CD14-positive monocyte (primary cell): Measurements from ENCODE around the gene GTF3C1. TPM values are rescaled to one million over a fixed set of nuclear protein-coding genes. Genes with fewer than 3 reads are reported as not detected.

Experiments used
- DNase-seq, 3 donors: peaks; one replicate each; pipeline ENCODE4 v3.0.0-alpha.2; 2011 to 2022
- H2AFZ ChIP-seq: 2 replicates; pipeline ENCODE4 v1.6.0; 2012; ENCODE audit warnings: mild to moderate bottlenecking, low read depth, low read length, inconsistent platforms; ENCODE audit not compliant: insufficient read depth, poor library complexity, severe bottlenecking
- H3K27ac ChIP-seq, 2 donors: 1 replicate in 1 of 2; 2 replicates in 1 of 2; pipeline ENCODE4 v1.5.1; 2012 to 2013; ENCODE audit warnings: low read length in 2 of 2, control low read depth in 1 of 2, inconsistent platforms in 1 of 2, low read depth in 1 of 2, mild to moderate bottlenecking in 1 of 2
- H3K27me3 ChIP-seq, 2 donors: one replicate each; pipeline versions ENCODE4 v1.6.0 to v1.6.1; 2011 to 2013; ENCODE audit warnings: low read length in 2 of 2; ENCODE audit not compliant: control insufficient read depth in 2 of 2, insufficient read depth in 2 of 2
- H3K36me3 ChIP-seq, 2 donors: replicated peaks in 1 of 2; 1 replicate in 1 of 2; 2 replicates in 1 of 2; pipeline versions ENCODE4 v1.5.1 to v1.6.1; 2012 to 2013; ENCODE audit warnings: low read length in 2 of 2, control low read depth in 1 of 2, inconsistent platforms in 1 of 2, mild to moderate bottlenecking in 1 of 2; ENCODE audit not compliant: insufficient read depth in 2 of 2, control insufficient read depth in 1 of 2
- H3K4me1 ChIP-seq, 2 donors: 1 replicate in 1 of 2; 2 replicates in 1 of 2; pipeline versions ENCODE4 v1.5.1 to v1.6.1; 2012 to 2013; ENCODE audit warnings: low read length in 2 of 2, control low read depth in 1 of 2, inconsistent platforms in 1 of 2, mild to moderate bottlenecking in 1 of 2, moderate library complexity in 1 of 2; ENCODE audit not compliant: insufficient read depth in 2 of 2, control insufficient read depth in 1 of 2
- H3K4me2 ChIP-seq: replicated peaks from 2 replicates; pipeline ENCODE3; 2012; ENCODE audit warnings: low read length, moderate library complexity, mild to moderate bottlenecking; ENCODE audit not compliant: poor library complexity, severe bottlenecking; ENCODE audit errors: extremely low read depth
- H3K4me3 ChIP-seq, 3 experiments: fragments of 200-600 bp in 1 of 3; sonication (generic) in 1 of 3; replicated peaks in 1 of 3; 1 replicate in 2 of 3; 2 replicates in 1 of 3; pipeline ENCODE4 v1.5.1; 2011 to 2013; ENCODE audit warnings: low read length in 3 of 3, mild to moderate bottlenecking in 3 of 3, control low read depth in 2 of 3, low read depth in 2 of 3, inconsistent platforms in 1 of 3, moderate library complexity in 1 of 3
- H3K79me2 ChIP-seq: 2 replicates; pipeline ENCODE4 v1.6.0; 2012; ENCODE audit warnings: mild to moderate bottlenecking, control low read depth, inconsistent platforms, low read length, moderate library complexity; ENCODE audit not compliant: insufficient read depth
- H3K9ac ChIP-seq: 2 replicates; pipeline ENCODE4 v1.6.0; 2017; ENCODE audit warnings: low read length, mild to moderate bottlenecking; ENCODE audit not compliant: insufficient read depth, poor library complexity, severe bottlenecking
- H3K9me3 ChIP-seq, 2 donors: replicated peaks in 1 of 2; 1 replicate in 1 of 2; 2 replicates in 1 of 2; pipeline versions ENCODE4 v1.5.1 to v1.6.1; 2012 to 2013; ENCODE audit warnings: low read length in 2 of 2, control low read depth in 1 of 2; ENCODE audit not compliant: control insufficient read depth in 1 of 2, insufficient read depth in 1 of 2
- H4K20me1 ChIP-seq: 2 replicates; pipeline ENCODE4 v1.6.0; 2012; ENCODE audit warnings: mild to moderate bottlenecking, low read length, control low read depth, moderate library complexity; ENCODE audit not compliant: insufficient read depth
- H3K27ac Mint-ChIP-seq, 7 donors: one replicate each; pipeline ENCODE4 v1.8.0; 2020; ENCODE audit warnings: mild to moderate bottlenecking in 7 of 7, mixed read lengths in 7 of 7, moderate library complexity in 6 of 7, inconsistent platforms in 2 of 7
- H3K27me3 Mint-ChIP-seq, 3 donors: one replicate each; pipeline ENCODE4 v1.8.0; 2021 to 2022; ENCODE audit warnings: low read depth in 3 of 3, mild to moderate bottlenecking in 3 of 3, mixed read lengths in 3 of 3, moderate library complexity in 3 of 3, inconsistent platforms in 1 of 3
- H3K36me3 Mint-ChIP-seq, 2 donors: one replicate each; pipeline ENCODE4 v1.8.0; 2020; ENCODE audit warnings: mixed read lengths in 2 of 2, inconsistent platforms in 1 of 2, mild to moderate bottlenecking in 1 of 2
- H3K4me1 Mint-ChIP-seq: one replicate; pipeline ENCODE4 v1.8.0; 2020; ENCODE audit warnings: mild to moderate bottlenecking, mixed read lengths
- H3K4me3 Mint-ChIP-seq, 2 donors: one replicate each; pipeline ENCODE4 v1.8.0; 2020; ENCODE audit warnings: mild to moderate bottlenecking in 2 of 2, mixed read lengths in 2 of 2, moderate library complexity in 1 of 2
- H3K9me3 Mint-ChIP-seq, 7 donors: one replicate each; pipeline ENCODE4 v1.8.0; 2020 to 2022; ENCODE audit warnings: mixed read lengths in 7 of 7, mild to moderate bottlenecking in 6 of 7, moderate library complexity in 6 of 7, inconsistent platforms in 2 of 7
- CTCF ChIP-seq: fragments of 200-600 bp; IDR thresholded peaks from one replicate; pipeline ENCODE4 v1.8.0; 2022; ENCODE audit warnings: antibody characterized with exemption, mild to moderate bottlenecking
- WGBS: methylation state at CpG from one replicate; pipeline ENCODE4 v1.1.5; 2013; ENCODE audit warnings: missing lambda C conversion rate; ENCODE audit not compliant: insufficient coverage; 5-methylcytosine and 5-hydroxymethylcytosine counted together
- intact Hi-C, 2 donors: fragments of 100-400 bp; cut with micrococcal nuclease; formaldehyde crosslinking; loops; one replicate each; pipeline versions ENCODE4 v1.15.0 to v1.15.1; 2023
- polyA plus RNA-seq, 3 donors: library from polyadenylated mRNA; depleted of rRNA in 1 of 3; unstranded in 2 of 3; stranded (reverse) in 1 of 3; fragments of 300-500 nt in 2 of 3; fragments of >200 nt in 1 of 3; fragmentation: Illumina TruSeq in 2 of 3; gene quantifications; 1 replicate in 2 of 3; 2 replicates in 1 of 3; pipeline ENCODE4 v1.2.3, GENCODE V29; 2012 to 2021

Gene GTF3C1
- polyA plus RNA-seq, 3 donors = 7.0 to 22.0 (median 12.8) TPM

GRCh38 chr16:27455700-27456099, 94.0 kb downstream of the GTF3C1 start:
- Histone ChIP-seq H2AFZ (peak overlapping the region; percentile 18), H3K4me2 (no peak overlapping the region), H3K9ac (no peak overlapping the region), H3K4me1 (peaks cover 0 to 6% of the 10 kb centered on the region in 2 donors), H3K79me2 (no peaks in the 10 kb centered on the region), H3K36me3 (peaks cover 8 to 11% of the 10 kb centered on the region in 2 donors), H3K9me3 (no peaks in the 10 kb centered on the region), H4K20me1 (no peaks in the 10 kb centered on the region), H3K4me3 (no peak overlapping the region), H3K27me3 (peaks cover 0 to 5% of the 10 kb centered on the region in 2 donors), H3K27ac (no peak overlapping the region)
- WGBS = 0% methylated on average over 3 of the region's 12 CpGs
- no peak for TF ChIP-seq CTCF
- H3K4me1 Mint-ChIP-seq = peaks cover 13% of the 10 kb centered on the region
- peaks cover 11 to 28% (median 13%) of the 10 kb centered on the region in 3 donors for H3K27me3 Mint-ChIP-seq
- no peak for DNase-seq
- peaks cover 0 to 3% (median 0%) of the 10 kb centered on the region in 7 donors for H3K9me3 Mint-ChIP-seq
- intact Hi-C loops = loop anchor here (2.0 to 10.0 kb wide), 6 partner anchors 88 to 1621 kb away; no protein-coding TSS in a partner anchor
- peak overlapping the region in 1 of 2 donors; percentile 21 for H3K4me3 Mint-ChIP-seq
- no peak overlapping the region for H3K27ac Mint-ChIP-seq
- H3K36me3 Mint-ChIP-seq = peaks cover 17% of the 10 kb centered on the region in 2 donors

- peaks cover 0 to 5% of the 10 kb centered on the region in 2 donors for H3K36me3 Mint-ChIP-seq
- intact Hi-C loops = loop anchor here in 1 of 2 donors (10.0 kb wide), 1 partner anchor 1619 kb away; no protein-coding TSS in a partner anchor
- H3K4me1 Mint-ChIP-seq = peaks cover 27% of the 10 kb centered on the region
- H3K4me1 ChIP-seq = peaks cover 10% of the 10 kb centered on the region in 2 donors
- H2AFZ ChIP-seq = no peak overlapping the region
- no peaks in the 10 kb centered on the region for H3K79me2 ChIP-seq
- peaks cover 0 to 8% of the 10 kb centered on the region in 2 donors for H3K9me3 ChIP-seq
- peaks cover 3 to 28% of the 10 kb centered on the region in 2 donors for H3K27me3 ChIP-seq
- no CpG with 5 or more reads among the region's 3 CpGs for WGBS
- H3K27ac Mint-ChIP-seq = no peak overlapping the region
- no peaks in the 10 kb centered on the region for H4K20me1 ChIP-seq
- no peak overlapping the region for H3K4me3 ChIP-seq
- no peak overlapping the region for H3K4me2 ChIP-seq
- no peak for TF ChIP-seq CTCF
- no peak overlapping the region for H3K9ac ChIP-seq
- H3K36me3 ChIP-seq = no peaks in the 10 kb centered on the region
- H3K4me3 Mint-ChIP-seq = no peak overlapping the region
- no peak for DNase-seq
- H3K9me3 Mint-ChIP-seq = peaks cover 0 to 10% (median 0%) of the 10 kb centered on the region in 7 donors
- no peak overlapping the region for H3K27ac ChIP-seq
- H3K27me3 Mint-ChIP-seq = peaks cover 28 to 50% (median 31%) of the 10 kb centered on the region in 3 donors
Measured at GRCh38 chr16:27453494-27453825, 96.3 kb downstream of the GTF3C1 start.
